HEK293 (cell line): ENCODE measurements around the gene UAP1.

ENCODE experiments used
- BCL11A ChIP-seq: fragments of 450-650 bp; formaldehyde crosslinking; IDR thresholded peaks from 2 replicates; pipeline ENCODE4 v1.5.1; 2016; ENCODE audit warnings: low read depth, missing biosample characterization, missing genetic modification characterization
- KLF8 ChIP-seq: fragments of 450-650 bp; formaldehyde crosslinking; IDR thresholded peaks from 2 replicates; pipeline ENCODE4 v1.5.1; 2016; ENCODE audit warnings: missing biosample characterization, missing genetic modification characterization
- OSR2 ChIP-seq: fragments of 450-650 bp; formaldehyde crosslinking; IDR thresholded peaks from 2 replicates; pipeline ENCODE4 v1.5.1; 2016; ENCODE audit warnings: missing biosample characterization, missing genetic modification characterization
- PRDM1 ChIP-seq: fragments of 450-650 bp; formaldehyde crosslinking; IDR thresholded peaks from 2 replicates; pipeline ENCODE4; 2016; ENCODE audit warnings: missing biosample characterization, missing genetic modification characterization
- SCRT2 ChIP-seq: fragments of 450-650 bp; formaldehyde crosslinking; IDR thresholded peaks from 2 replicates; pipeline ENCODE4 v1.5.1; 2016; ENCODE audit warnings: missing biosample characterization, missing genetic modification characterization
- WT1 ChIP-seq: fragments of 450-650 bp; formaldehyde crosslinking; IDR thresholded peaks from 2 replicates; pipeline ENCODE4 v1.5.1; 2016; ENCODE audit warnings: missing biosample characterization, missing genetic modification characterization
- ZEB2 ChIP-seq: fragments of 450-650 bp; formaldehyde crosslinking; IDR thresholded peaks from 2 replicates; pipeline ENCODE4 v1.5.1; 2016; ENCODE audit warnings: missing biosample characterization, missing genetic modification characterization
- ZFP37 ChIP-seq: fragments of 450-650 bp; formaldehyde crosslinking; IDR thresholded peaks from 2 replicates; pipeline ENCODE4 v1.5.1; 2016; ENCODE audit warnings: missing biosample characterization, missing genetic modification characterization
- ZIC2 ChIP-seq: fragments of 450-650 bp; formaldehyde crosslinking; IDR thresholded peaks from 2 replicates; pipeline ENCODE4 v1.5.1; 2016; ENCODE audit warnings: missing biosample characterization, missing genetic modification characterization
- ZNF114 ChIP-seq: fragments of 450-650 bp; formaldehyde crosslinking; IDR thresholded peaks from 2 replicates; pipeline ENCODE4 v1.5.0; 2017; ENCODE audit warnings: missing biosample characterization, missing genetic modification characterization
- ZNF19 ChIP-seq: fragments of 450-650 bp; formaldehyde crosslinking; IDR thresholded peaks from 2 replicates; pipeline ENCODE4; 2016; ENCODE audit warnings: missing biosample characterization, missing genetic modification characterization, low read depth
- ZNF23 ChIP-seq: fragments of 450-650 bp; formaldehyde crosslinking; IDR thresholded peaks from 2 replicates; pipeline ENCODE4 v1.5.1; 2016; ENCODE audit warnings: missing biosample characterization, missing genetic modification characterization, borderline replicate concordance
- ZNF24 ChIP-seq: fragments of 450-650 bp; formaldehyde crosslinking; IDR thresholded peaks from 2 replicates; pipeline ENCODE4 v1.5.1; 2016; ENCODE audit warnings: missing biosample characterization, missing genetic modification characterization
- ZNF248 ChIP-seq: fragments of 450-650 bp; formaldehyde crosslinking; IDR thresholded peaks from 2 replicates; pipeline ENCODE4 v1.5.1; 2017; ENCODE audit warnings: missing biosample characterization, missing genetic modification characterization
- ZNF341 ChIP-seq: fragments of 450-650 bp; formaldehyde crosslinking; IDR thresholded peaks from 2 replicates; pipeline ENCODE4; 2016; ENCODE audit warnings: low read depth, missing biosample characterization, missing genetic modification characterization
- ZNF350 ChIP-seq: fragments of 450-650 bp; formaldehyde crosslinking; IDR thresholded peaks from 2 replicates; pipeline ENCODE4 v1.5.0; 2017; ENCODE audit warnings: missing biosample characterization, mild to moderate bottlenecking, missing genetic modification characterization
- ZNF394 ChIP-seq: fragments of 450-650 bp; formaldehyde crosslinking; IDR thresholded peaks from 2 replicates; pipeline ENCODE4 v1.5.1; 2016; ENCODE audit warnings: missing biosample characterization, missing genetic modification characterization, mild to moderate bottlenecking, moderate library complexity, borderline replicate concordance
- ZNF658 ChIP-seq: fragments of 450-650 bp; formaldehyde crosslinking; IDR thresholded peaks from 2 replicates; pipeline ENCODE4; 2016; ENCODE audit warnings: missing biosample characterization, missing genetic modification characterization
- ZNF707 ChIP-seq: fragments of 450-650 bp; formaldehyde crosslinking; IDR thresholded peaks from 2 replicates; pipeline ENCODE4 v1.5.1; 2016; ENCODE audit warnings: missing biosample characterization, missing genetic modification characterization
- ZNF785 ChIP-seq: fragments of 450-650 bp; formaldehyde crosslinking; IDR thresholded peaks from 2 replicates; pipeline ENCODE4 v1.5.1; 2016; ENCODE audit warnings: missing biosample characterization, missing genetic modification characterization
- ZNF792 ChIP-seq: fragments of 450-650 bp; formaldehyde crosslinking; IDR thresholded peaks from 2 replicates; pipeline ENCODE4 v1.5.1; 2016; ENCODE audit warnings: missing biosample characterization, missing genetic modification characterization
- TF ChIP-seq, protein P1 (sequence below): fragments of 450-650 bp; formaldehyde crosslinking; IDR thresholded peaks from 2 replicates; pipeline ENCODE4 v1.5.1; 2016; ENCODE audit warnings: missing biosample characterization, missing genetic modification characterization
- TF ChIP-seq, protein P2 (sequence below): fragments of 450-650 bp; formaldehyde crosslinking; IDR thresholded peaks from 2 replicates; pipeline ENCODE4 v1.5.0; 2017; ENCODE audit warnings: missing biosample characterization, missing genetic modification characterization, borderline replicate concordance
- TF ChIP-seq, protein P3 (sequence below): fragments of 450-650 bp; formaldehyde crosslinking; IDR thresholded peaks from 2 replicates; pipeline ENCODE4 v1.5.1; 2016; ENCODE audit warnings: missing biosample characterization, missing genetic modification characterization
- TF ChIP-seq, protein P4 (sequence below): fragments of 450-650 bp; formaldehyde crosslinking; IDR thresholded peaks from 2 replicates; pipeline ENCODE4 v1.5.1; 2016; ENCODE audit warnings: missing biosample characterization, missing genetic modification characterization
- TF ChIP-seq, protein P5 (sequence below): fragments of 450-650 bp; formaldehyde crosslinking; IDR thresholded peaks from 2 replicates; pipeline ENCODE4 v1.5.1; 2017; ENCODE audit warnings: missing biosample characterization, missing genetic modification characterization
- TF ChIP-seq, protein P6 (sequence below): fragments of 450-650 bp; formaldehyde crosslinking; IDR thresholded peaks from 2 replicates; pipeline ENCODE4; 2016; ENCODE audit warnings: missing biosample characterization, missing genetic modification characterization

Gene UAP1

DNA sequence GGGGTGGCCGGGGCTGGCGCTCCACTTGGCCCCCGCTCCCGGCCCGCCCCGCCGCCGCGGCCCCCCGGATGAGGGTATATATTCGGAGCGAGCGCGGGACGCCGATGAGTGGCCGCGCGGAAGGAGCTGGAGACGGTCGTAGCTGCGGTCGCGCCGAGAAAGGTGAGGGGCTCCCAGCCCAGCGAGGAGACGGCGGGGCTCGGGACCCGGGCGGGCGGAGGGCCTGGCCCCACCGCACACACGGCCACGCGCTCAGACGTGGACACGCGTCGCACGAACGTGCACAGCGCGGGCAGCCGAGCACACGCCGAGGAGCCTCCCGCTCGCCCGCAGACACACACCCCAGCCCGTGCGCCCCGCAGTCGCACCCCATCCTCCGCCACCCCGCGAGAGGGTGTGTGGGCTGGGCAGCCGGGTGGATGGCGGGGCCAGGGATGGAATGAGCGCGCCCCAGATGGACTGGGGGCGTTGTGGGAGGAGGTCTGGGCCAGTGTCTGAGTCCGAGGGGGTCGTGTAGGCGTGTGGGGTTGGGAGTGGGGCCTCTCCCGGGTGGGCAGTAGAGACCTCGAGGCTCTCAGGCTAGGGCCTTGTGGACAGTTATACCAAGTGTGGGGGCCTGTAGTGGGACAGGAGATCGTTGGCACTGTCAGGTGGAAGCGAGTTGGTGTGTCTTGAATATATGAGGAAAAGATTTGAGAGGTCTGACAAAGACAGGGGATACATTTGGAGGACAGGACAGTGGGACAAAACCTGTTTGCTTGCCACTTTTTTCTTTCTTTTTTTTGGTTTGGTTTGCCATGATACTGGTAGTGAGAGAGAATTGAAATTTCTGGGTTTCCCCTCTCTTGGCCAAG lies at the start of gene UAP1 (continued):
- TF ChIP-seq ZNF23 (tag by site-specific recombination) (no peak), ZNF350 (tag by site-specific recombination) (no peak), ZNF341 (tag by site-specific recombination) (no peak), BCL11A (no peak), SCRT2 (tag by site-specific recombination) (no peak), ZFP37 (tag by site-specific recombination) (0 out of 2 replicates have a peak, but pooled peaks have one; percentile 66), WT1 (tag by site-specific recombination) (no peak), ZNF658 (tag by site-specific recombination) (no peak), ZIC2 (tag by site-specific recombination) (no peak), ZEB2 (tag by site-specific recombination) (no peak), ZNF792 (no peak), ZNF24 (no peak), ZNF785 (tag by site-specific recombination) (peak; percentile 71; the same call in 1 of the 2 replicates), PRDM1 (tag by site-specific recombination) (no peak), ZNF394 (tag by site-specific recombination) (peak; percentile 28; the same call in 1 of the 2 replicates), ZNF114 (tag by site-specific recombination) (no peak), ZNF707 (tag by site-specific recombination) (no peak), ZNF19 (tag by site-specific recombination) (no peak), OSR2 (tag by site-specific recombination) (0 out of 2 replicates have a peak, but pooled peaks have one; percentile 7), KLF8 (tag by site-specific recombination) (peak; percentile 59; the same call in 1 of the 2 replicates), ZNF248 (tag by site-specific recombination) (no peak)
- TF ChIP-seq, protein P1, sequence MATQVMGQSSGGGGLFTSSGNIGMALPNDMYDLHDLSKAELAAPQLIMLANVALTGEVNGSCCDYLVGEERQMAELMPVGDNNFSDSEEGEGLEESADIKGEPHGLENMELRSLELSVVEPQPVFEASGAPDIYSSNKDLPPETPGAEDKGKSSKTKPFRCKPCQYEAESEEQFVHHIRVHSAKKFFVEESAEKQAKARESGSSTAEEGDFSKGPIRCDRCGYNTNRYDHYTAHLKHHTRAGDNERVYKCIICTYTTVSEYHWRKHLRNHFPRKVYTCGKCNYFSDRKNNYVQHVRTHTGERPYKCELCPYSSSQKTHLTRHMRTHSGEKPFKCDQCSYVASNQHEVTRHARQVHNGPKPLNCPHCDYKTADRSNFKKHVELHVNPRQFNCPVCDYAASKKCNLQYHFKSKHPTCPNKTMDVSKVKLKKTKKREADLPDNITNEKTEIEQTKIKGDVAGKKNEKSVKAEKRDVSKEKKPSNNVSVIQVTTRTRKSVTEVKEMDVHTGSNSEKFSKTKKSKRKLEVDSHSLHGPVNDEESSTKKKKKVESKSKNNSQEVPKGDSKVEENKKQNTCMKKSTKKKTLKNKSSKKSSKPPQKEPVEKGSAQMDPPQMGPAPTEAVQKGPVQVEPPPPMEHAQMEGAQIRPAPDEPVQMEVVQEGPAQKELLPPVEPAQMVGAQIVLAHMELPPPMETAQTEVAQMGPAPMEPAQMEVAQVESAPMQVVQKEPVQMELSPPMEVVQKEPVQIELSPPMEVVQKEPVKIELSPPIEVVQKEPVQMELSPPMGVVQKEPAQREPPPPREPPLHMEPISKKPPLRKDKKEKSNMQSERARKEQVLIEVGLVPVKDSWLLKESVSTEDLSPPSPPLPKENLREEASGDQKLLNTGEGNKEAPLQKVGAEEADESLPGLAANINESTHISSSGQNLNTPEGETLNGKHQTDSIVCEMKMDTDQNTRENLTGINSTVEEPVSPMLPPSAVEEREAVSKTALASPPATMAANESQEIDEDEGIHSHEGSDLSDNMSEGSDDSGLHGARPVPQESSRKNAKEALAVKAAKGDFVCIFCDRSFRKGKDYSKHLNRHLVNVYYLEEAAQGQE (tag by site-specific recombination) = no peak
- TF ChIP-seq, protein P2, sequence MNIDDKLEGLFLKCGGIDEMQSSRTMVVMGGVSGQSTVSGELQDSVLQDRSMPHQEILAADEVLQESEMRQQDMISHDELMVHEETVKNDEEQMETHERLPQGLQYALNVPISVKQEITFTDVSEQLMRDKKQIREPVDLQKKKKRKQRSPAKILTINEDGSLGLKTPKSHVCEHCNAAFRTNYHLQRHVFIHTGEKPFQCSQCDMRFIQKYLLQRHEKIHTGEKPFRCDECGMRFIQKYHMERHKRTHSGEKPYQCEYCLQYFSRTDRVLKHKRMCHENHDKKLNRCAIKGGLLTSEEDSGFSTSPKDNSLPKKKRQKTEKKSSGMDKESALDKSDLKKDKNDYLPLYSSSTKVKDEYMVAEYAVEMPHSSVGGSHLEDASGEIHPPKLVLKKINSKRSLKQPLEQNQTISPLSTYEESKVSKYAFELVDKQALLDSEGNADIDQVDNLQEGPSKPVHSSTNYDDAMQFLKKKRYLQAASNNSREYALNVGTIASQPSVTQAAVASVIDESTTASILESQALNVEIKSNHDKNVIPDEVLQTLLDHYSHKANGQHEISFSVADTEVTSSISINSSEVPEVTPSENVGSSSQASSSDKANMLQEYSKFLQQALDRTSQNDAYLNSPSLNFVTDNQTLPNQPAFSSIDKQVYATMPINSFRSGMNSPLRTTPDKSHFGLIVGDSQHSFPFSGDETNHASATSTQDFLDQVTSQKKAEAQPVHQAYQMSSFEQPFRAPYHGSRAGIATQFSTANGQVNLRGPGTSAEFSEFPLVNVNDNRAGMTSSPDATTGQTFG (tag by site-specific recombination) = no peak
- TF ChIP-seq, protein P3, sequence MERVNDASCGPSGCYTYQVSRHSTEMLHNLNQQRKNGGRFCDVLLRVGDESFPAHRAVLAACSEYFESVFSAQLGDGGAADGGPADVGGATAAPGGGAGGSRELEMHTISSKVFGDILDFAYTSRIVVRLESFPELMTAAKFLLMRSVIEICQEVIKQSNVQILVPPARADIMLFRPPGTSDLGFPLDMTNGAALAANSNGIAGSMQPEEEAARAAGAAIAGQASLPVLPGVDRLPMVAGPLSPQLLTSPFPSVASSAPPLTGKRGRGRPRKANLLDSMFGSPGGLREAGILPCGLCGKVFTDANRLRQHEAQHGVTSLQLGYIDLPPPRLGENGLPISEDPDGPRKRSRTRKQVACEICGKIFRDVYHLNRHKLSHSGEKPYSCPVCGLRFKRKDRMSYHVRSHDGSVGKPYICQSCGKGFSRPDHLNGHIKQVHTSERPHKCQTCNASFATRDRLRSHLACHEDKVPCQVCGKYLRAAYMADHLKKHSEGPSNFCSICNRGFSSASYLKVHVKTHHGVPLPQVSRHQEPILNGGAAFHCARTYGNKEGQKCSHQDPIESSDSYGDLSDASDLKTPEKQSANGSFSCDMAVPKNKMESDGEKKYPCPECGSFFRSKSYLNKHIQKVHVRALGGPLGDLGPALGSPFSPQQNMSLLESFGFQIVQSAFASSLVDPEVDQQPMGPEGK = peak; percentile 81
- TF ChIP-seq, protein P4, sequence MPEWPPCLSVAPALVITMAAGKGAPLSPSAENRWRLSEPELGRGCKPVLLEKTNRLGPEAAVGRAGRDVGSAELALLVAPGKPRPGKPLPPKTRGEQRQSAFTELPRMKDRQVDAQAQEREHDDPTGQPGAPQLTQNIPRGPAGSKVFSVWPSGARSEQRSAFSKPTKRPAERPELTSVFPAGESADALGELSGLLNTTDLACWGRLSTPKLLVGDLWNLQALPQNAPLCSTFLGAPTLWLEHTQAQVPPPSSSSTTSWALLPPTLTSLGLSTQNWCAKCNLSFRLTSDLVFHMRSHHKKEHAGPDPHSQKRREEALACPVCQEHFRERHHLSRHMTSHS (tag by site-specific recombination) = no peak
- TF ChIP-seq, protein P5, sequence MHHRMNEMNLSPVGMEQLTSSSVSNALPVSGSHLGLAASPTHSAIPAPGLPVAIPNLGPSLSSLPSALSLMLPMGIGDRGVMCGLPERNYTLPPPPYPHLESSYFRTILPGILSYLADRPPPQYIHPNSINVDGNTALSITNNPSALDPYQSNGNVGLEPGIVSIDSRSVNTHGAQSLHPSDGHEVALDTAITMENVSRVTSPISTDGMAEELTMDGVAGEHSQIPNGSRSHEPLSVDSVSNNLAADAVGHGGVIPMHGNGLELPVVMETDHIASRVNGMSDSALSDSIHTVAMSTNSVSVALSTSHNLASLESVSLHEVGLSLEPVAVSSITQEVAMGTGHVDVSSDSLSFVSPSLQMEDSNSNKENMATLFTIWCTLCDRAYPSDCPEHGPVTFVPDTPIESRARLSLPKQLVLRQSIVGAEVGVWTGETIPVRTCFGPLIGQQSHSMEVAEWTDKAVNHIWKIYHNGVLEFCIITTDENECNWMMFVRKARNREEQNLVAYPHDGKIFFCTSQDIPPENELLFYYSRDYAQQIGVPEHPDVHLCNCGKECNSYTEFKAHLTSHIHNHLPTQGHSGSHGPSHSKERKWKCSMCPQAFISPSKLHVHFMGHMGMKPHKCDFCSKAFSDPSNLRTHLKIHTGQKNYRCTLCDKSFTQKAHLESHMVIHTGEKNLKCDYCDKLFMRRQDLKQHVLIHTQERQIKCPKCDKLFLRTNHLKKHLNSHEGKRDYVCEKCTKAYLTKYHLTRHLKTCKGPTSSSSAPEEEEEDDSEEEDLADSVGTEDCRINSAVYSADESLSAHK (tag by site-specific recombination) = no peak
- TF ChIP-seq, protein P6, sequence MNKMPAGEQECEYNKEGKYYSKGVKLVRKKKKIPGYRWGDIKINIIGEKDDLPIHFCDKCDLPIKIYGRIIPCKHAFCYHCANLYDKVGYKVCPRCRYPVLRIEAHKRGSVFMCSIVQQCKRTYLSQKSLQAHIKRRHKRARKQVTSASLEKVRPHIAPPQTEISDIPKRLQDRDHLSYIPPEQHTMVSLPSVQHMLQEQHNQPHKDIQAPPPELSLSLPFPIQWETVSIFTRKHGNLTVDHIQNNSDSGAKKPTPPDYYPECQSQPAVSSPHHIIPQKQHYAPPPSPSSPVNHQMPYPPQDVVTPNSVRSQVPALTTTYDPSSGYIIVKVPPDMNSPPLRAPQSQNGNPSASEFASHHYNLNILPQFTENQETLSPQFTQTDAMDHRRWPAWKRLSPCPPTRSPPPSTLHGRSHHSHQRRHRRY = no peak
